HG03039 (cell line): Measurements from ENCODE around the gene ARL15.
"Not testable (repeated sequence)": the region's sequence is repeated elsewhere in the genome, so short reads cannot be mapped to it uniquely, and the experiment has no call there.

Experiments used
- ATAC-seq: cut with Tn5 transposase; IDR thresholded peaks from one replicate; pipeline ENCODE4 v1.9.1; 2021; ENCODE audit warnings: mild to moderate bottlenecking, moderate library complexity; ENCODE audit not compliant: unreplicated experiment

ARL15 gene

DNA sequence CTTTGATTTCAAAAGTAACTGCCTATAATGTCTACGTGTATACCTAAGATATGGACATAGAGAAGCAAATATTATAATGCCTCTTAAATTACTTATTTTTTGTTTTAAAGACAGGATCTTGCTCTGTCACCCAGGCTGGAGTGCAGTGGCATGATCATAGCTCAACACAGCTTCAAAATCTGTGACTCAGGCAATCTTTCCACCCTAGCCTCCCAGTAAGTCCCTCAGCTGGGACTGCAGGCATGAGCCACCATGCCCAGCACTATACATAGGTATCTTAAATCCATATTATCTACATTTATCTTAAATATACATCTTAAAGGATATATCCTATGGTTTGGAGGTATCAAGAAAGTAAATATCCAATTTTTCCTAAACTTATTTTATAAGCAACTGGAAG, 261.2 kb downstream of the ARL15 start:
- no peak for ATAC-seq

- ATAC-seq, result no peak
Measured at GRCh38 chr5:54045077-54045792, 265.1 kb downstream of the ARL15 start.

DNA sequence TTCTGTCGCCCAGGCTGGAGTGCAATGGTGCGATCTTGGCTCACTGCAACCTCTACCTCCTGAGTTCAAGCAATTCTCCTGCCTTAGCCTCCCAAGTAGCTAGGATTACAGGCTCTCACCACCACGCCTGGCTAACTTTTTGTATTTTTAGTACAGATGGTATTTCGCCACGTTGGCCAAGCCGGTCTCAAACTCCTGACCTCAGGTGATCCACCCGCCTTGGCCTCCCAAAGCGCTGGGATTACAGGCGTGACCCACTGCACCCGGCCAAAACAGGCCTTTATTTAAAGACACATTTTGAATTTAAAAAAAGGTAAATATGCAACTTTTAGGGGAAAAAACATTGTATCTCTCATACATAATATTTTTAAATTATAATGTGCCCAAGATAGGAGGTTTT, 266.1 kb downstream of the ARL15 start:
- ATAC-seq, result not testable (repeated sequence)

GRCh38 chr5:54040804-54041203, 269.6 kb downstream of the ARL15 start:
- ATAC-seq, result no peak

- ATAC-seq, result no peak
Measured at GRCh38 chr5:54040018-54040417, 270.4 kb downstream of the ARL15 start.

- no peak for ATAC-seq
Measured at GRCh38 chr5:54037205-54037604, 273.2 kb downstream of the ARL15 start.

- ATAC-seq, result no peak
Measured at GRCh38 chr5:54030981-54031380, 279.4 kb downstream of the ARL15 start.

GRCh38 chr5:54024466-54024865, 285.9 kb downstream of the ARL15 start:
- no peak for ATAC-seq

GRCh38 chr5:54022223-54022622, 288.1 kb downstream of the ARL15 start:
- ATAC-seq, result no peak

DNA sequence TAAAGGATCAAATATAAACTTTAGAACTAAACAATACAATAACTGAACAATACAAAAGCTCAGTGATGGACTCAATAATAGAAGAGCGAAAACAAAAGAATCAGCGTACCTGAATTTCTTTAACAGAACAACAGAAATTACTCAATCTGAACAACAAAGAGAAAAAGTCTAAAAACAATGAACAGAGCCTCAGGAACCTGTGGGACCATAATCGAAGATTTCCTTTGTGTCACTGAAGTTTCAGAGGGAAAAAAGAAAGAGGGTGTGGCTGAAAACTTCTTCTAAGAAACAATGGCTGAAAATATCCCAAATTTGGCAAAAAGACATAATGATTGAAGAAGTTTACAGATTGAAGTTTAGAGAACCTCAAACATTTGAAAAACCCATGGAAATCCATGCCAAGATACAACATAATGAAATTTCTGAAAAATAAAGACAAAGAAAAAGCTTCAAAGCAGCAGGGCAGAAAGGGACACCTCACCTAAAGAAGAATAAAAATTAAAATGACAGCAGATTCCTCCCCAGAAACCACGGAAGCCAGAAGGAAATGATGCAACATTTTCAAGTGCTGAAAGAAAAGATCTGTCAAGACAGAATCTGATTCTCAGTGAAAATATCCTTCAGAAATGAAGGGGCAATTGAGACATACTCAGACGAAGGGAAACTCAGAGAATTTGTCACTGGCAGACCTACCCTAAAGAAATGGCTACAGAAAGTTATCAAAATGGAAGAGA, 288.8 kb downstream of the ARL15 start:
- ATAC-seq, result no peak

GRCh38 chr5:54018438-54018837, 291.9 kb downstream of the ARL15 start:
- no peak for ATAC-seq

- ATAC-seq, result no peak
Measured at GRCh38 chr5:54017580-54017979, 292.8 kb downstream of the ARL15 start.

DNA sequence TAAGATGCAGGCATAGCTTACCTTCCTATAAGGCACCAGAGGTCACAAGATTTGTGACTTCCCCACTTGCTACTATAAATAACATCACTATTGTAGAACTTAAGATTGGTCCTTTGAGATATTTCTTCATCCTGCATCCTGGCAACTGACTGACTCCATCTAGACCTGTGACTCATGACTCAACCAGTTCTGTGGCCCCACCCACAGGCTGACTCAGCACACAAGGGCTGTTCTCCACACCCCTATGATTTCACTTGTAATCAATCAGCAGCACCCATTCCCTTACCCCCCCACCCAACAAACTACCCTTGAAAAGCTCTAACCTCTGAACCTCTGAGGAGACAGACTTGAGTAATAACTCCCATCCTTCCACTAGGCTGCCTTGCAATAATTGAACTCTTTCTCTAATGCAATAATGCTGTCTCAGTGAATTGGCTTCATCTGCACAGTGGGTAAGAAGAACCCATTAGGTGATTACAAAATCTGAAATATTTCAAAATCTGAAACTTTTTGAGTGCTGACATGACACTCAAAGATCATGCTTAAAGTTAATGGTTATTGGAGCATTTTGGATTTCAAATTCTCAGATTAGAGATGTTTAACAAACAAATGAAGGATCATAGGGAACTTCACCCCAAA, 296.7 kb downstream of the ARL15 start:
- no peak for ATAC-seq

DNA sequence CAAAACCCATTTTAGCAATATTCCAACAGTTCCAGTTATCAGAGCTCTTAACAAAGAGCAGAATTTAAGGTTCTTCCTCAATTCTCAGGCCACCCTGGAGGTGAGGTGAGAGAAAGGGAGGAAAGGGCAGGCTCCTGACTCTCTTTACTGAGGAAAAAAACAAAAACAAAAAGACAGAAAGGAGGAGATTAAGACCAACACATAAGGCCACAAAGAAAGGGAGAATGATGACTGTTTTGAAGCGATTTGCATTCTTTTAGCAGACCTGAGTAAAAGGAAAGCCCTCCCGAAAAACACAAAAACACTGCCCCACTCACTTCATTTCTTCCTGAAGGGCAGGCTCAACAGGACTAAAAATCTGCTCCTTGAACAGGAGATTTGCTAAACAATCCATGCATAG, 300.5 kb downstream of the ARL15 start:
- ATAC-seq, result no peak

DNA sequence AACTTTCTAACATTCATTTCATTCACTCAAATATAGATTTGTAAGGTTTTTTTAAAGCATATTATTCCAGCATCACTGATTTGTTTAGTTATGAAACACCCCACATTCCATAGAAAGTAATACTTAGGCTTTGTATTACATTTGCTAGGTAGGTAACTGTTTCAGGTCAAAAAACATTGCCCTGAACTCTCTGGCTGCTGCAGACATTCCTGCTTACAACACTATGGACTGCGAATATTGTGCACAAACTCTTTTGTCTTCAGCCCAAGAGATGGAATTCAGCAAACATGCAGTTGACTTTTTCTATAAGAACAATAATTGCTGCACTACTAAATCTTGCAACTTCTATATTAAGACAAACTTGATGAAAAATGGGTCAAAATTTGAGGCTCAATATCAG, 301.0 kb downstream of the ARL15 start:
- no peak for ATAC-seq

DNA sequence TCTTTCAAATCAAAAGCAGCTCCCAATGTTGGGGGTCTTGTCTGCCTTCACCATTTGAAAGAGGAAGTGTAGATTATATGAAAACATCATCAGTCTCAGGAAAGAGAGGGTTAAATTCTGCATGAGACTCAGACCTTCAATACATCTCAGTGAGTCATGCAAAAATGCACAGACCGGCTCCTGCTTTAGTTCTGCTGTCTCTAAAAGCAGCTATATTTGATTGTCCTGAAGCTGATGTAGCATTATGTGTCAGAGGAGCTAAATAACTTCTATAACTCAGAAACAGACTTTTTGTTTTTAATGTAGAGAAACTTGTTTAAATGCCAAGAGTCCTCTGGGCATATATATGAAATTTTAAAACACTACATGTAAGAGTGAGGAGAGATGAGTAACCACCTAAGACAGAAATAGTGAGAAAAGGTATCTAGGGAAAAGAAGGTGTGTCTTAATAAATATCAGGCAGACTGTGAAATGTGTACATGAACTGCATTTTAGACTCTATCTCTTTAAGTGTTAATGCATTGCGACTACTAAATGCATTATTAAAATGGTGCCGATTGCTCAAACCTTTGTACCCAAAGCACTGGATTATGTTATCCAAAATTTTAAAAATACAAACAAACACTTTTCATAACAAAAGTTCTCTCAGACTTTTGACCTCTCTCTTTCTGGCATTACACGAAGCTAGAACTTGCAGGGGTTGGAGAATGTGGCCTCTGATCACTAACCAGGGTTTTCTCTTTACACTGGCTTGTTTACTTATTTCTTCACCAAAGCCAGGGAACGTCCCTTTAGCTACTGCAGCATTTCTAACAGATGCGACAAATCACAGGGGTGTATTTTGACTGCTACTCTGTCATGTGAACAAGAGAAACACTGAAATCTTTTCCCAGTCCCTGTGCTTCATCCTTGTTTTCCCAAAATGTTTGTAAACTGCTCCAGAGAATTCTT, 302.3 kb downstream of the ARL15 start:
- ATAC-seq, result no peak

GRCh38 chr5:54004697-54005096, 305.7 kb downstream of the ARL15 start:
- no peak for ATAC-seq

DNA sequence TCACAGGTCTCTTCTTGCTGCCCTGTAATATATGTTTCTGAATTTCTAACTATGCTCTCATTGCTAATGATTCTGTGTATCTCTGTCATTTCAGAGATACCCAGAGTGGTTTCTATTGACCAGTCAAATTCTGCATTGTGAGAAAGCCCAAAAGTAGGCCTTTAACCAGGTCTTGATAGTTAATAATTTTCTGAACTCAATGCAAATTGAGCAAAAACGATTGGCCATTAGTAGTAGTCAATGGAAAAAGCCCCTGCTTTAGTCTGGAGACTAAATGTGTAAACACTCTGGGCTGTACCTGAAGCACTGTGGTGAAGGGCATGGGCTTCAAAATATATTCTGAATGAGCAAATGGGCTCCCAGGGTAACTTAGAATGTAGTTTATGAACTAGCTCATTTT, 307.6 kb downstream of the ARL15 start:
- ATAC-seq, result no peak

GRCh38 chr5:54001976-54002775, 308.2 kb downstream of the ARL15 start:
- ATAC-seq, result no peak

- ATAC-seq, result no peak
Measured at GRCh38 chr5:54000011-54000410, 310.4 kb downstream of the ARL15 start.
